Stomach (tissue), 4 donors: ENCODE measurements around the gene DISP3.

Source experiments
- CTCF ChIP-seq, 7 experiments: fragments of 450-650 bp in 4 of 7; fragments of 200-600 bp in 3 of 7; sonication (generic) in 3 of 7; IDR thresholded peaks; one replicate each; pipeline ENCODE4 v1.5.1; 2016 to 2019; ENCODE audit warnings: antibody characterized with exemption in 7 of 7, control low read depth in 2 of 7, mild to moderate bottlenecking in 1 of 7
- EP300 ChIP-seq: sonication (generic); formaldehyde crosslinking; IDR thresholded peaks from one replicate; pipeline ENCODE4 v1.6.1; 2017; ENCODE audit warnings: antibody characterized with exemption
- POLR2A ChIP-seq, 4 donors: fragments of 450-650 bp; IDR thresholded peaks; one replicate each; pipeline ENCODE4 v1.6.1; 2016; ENCODE audit warnings: antibody characterized with exemption in 4 of 4, control low read depth in 2 of 4, mild to moderate bottlenecking in 1 of 4, moderate library complexity in 1 of 4
- POLR2AphosphoS5 ChIP-seq, 3 donors: sonication (generic); formaldehyde crosslinking; IDR thresholded peaks; one replicate each; pipeline ENCODE4 v1.6.1; 2016; ENCODE audit warnings: antibody characterized with exemption in 3 of 3

DNA sequence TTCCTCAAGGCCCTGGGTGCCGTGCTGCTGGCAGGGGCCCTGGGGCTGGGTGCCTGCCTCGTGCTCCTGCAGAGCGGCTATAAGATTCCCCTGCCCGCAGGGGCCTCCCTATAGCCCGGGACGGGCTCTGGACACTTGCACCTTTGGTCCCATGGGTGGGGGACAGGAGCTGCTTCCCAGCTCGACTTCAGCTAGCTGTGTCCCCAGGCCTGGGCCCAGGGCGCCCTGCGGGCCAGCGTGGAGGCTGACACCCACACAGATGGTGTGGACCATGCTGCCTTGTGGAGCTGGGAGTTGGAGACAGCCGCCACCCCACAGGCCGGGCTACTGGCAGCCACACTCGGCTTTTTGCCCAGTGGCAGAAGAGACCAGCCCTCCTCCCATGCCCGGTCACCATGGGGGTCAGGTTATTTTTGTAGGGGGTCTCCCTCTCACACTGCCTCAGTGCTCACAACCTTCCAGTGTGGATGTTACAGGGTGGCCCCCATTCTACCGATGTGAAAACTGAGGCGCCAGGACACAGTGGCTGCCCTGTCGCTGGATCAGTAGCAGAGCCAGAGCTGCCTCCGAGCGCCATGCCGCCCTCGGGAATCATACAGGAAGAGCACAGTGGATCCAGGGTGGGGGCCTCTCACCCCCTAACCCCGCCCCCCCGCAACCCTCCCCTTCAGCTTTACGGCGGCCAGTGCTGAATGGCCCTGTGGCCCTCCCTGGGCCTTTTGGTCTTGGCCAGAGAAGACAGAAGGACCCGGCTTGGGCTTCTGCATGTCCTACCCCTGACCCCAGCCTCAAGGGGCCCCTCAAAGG lies 57.8 kb downstream of the DISP3 start:
- TF ChIP-seq CTCF (IDR thresholded peaks at IDR 0.05) = no peak
- no peak for TF ChIP-seq POLR2AphosphoS5 (IDR thresholded peaks at IDR 0.05)
- no peak for TF ChIP-seq POLR2A (IDR thresholded peaks at IDR 0.05)
- no peak for TF ChIP-seq EP300
